ENCODE results near the gene REG3A. TPM values are rescaled to one million over a fixed set of nuclear protein-coding genes. Genes with fewer than 3 reads are reported as not detected.

Gene REG3A
- total and polyA plus RNA-seq, 2 of the 13 experiments (the other 11 are each of a cell fraction or from before 2014, with no cell fraction given) = 0.13 TPM; not detected in 1

- TF ChIP-seq ZNF33A (CRISPR knock-in tag; IDR thresholded peaks at IDR 0.05; ENCODE audit: borderline replicate concordance) = no peak
- TF ChIP-seq GRHL1 (CRISPR knock-in tag; conservative IDR thresholded peaks at IDR 0.05) = no peak
- no peak for TF ChIP-seq ZNF652 (CRISPR knock-in tag; IDR thresholded peaks at IDR 0.05; ENCODE audit: borderline replicate concordance, low read depth)
- no peak for TF ChIP-seq ISL2 (CRISPR knock-in tag; IDR thresholded peaks at IDR 0.05)
- TF ChIP-seq, protein P1, sequence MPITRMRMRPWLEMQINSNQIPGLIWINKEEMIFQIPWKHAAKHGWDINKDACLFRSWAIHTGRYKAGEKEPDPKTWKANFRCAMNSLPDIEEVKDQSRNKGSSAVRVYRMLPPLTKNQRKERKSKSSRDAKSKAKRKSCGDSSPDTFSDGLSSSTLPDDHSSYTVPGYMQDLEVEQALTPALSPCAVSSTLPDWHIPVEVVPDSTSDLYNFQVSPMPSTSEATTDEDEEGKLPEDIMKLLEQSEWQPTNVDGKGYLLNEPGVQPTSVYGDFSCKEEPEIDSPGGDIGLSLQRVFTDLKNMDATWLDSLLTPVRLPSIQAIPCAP (CRISPR knock-in tag; IDR thresholded peaks at IDR 0.05; ENCODE audit: low read depth) = no peak
- no peak for TF ChIP-seq U2AF1 (optimal IDR thresholded peaks at IDR 0.05; ENCODE audit: low read depth, low read length)
- no peak for TF ChIP-seq CENPX (CRISPR knock-in tag; IDR thresholded peaks at IDR 0.05)
- no peak for TF ChIP-seq ZFP41 (CRISPR knock-in tag; IDR thresholded peaks at IDR 0.05; ENCODE audit: borderline replicate concordance)
- no peak for TF ChIP-seq MYNN (CRISPR knock-in tag; IDR thresholded peaks at IDR 0.05; ENCODE audit: low read depth)
- TF ChIP-seq, protein P2, sequence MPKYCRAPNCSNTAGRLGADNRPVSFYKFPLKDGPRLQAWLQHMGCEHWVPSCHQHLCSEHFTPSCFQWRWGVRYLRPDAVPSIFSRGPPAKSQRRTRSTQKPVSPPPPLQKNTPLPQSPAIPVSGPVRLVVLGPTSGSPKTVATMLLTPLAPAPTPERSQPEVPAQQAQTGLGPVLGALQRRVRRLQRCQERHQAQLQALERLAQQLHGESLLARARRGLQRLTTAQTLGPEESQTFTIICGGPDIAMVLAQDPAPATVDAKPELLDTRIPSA (CRISPR knock-in tag; IDR thresholded peaks at IDR 0.05; ENCODE audit: borderline replicate concordance) = no peak
- H3K4me1 ChIP-seq (ENCODE audit: insufficient read depth, low read length) = no peaks in the 10 kb centered on the region
- no peaks in the 10 kb centered on the region for H3K27me3 ChIP-seq (ENCODE audit: control insufficient read depth in 1 of 2, insufficient read depth in 2 of 2, low read length in 2 of 2)
- H3K9me3 ChIP-seq (ENCODE audit: low read length) = no peaks in the 10 kb centered on the region
- H3K4me3 ChIP-seq (replicated peaks in 1 of 3; ENCODE audit: insufficient read depth in 1 of 3, low read depth in 2 of 3, low read length in 3 of 3) = no peak overlapping the region
- POLR2A ChIA-PET = no interaction called here
- H3K27ac ChIP-seq (ENCODE audit: extremely low read length, insufficient read depth, low read length) = no peak overlapping the region
- H2AFZ ChIP-seq (ENCODE audit: low read length) = no peak overlapping the region
- no peak for ATAC-seq
- CTCF ChIA-PET (ENCODE audit: low intra/inter-chr PET ratio, low total read pairs) = no interaction called here
- no peak overlapping the region for H3K9ac ChIP-seq (ENCODE audit: insufficient read depth, low read depth, low read length)
- no peaks in the 10 kb centered on the region for H4K20me1 ChIP-seq (ENCODE audit: insufficient read depth, low read length)
- H3K36me3 ChIP-seq (replicated peaks in 1 of 2; ENCODE audit: control insufficient read depth in 1 of 2, insufficient read depth in 2 of 2, low read length in 2 of 2) = no peaks in the 10 kb centered on the region
- FAIRE-seq = no peak
- no peaks in the 10 kb centered on the region for H3K79me2 ChIP-seq (ENCODE audit: insufficient read depth, low read length)
- intact Hi-C loops (cut with micrococcal nuclease; ENCODE audit: unreplicated experiment) = no loop called here
- no peak for DNase-seq (ENCODE audit: low spot score)
- BruUV-seq (replicated peaks) = no TSS peak
- in situ Hi-C loops (cut with HindIII; ENCODE audit: extremely low pct_ligation_motif_present, low pct_unique_long_range_greater_than_20kb) = no loop called here
- H3K4me2 ChIP-seq (ENCODE audit: low read depth, low read length) = no peak overlapping the region
Measured at GRCh38 chr2:79139423-79139822, 20.1 kb downstream of the REG3A start.

All from HepG2 (cell line).